Endothelial cell of umbilical vein (primary cell): ENCODE data around the gene NEDD9. TPM values are rescaled to one million over a fixed set of nuclear protein-coding genes. Genes with fewer than 3 reads are reported as not detected.
A peak's percentile ranks its signal among the peaks of the same experiment; 100 is the strongest.

ENCODE experiments used
- BruUV-seq: library from RNA; stranded (reverse); fragments of 400-500 nt; replicated peaks from 2 replicates; lab custom pipeline; 2021; lab: Mats Ljungman, UMichigan
- CTCF ChIA-PET: fragments of 300-600, 350-600 bp; sonication (Branson Sonifier 250); formaldehyde crosslinking; loops from one replicate; lab custom pipeline; 2021; ENCODE audit warnings: antibody characterized with exemption, inconsistent platforms; lab: Charles Lee
- POLR2A ChIA-PET: fragments of 300-600, 350-600 bp; sonication (Branson Sonifier 250); formaldehyde crosslinking; loops from one replicate; lab custom pipeline; 2021; ENCODE audit warnings: antibody characterized with exemption, inconsistent platforms; lab: Charles Lee
- DNase-seq: peaks from one replicate; pipeline ENCODE4 v3.0.0-alpha.2; 2011; ENCODE audit warnings: low read depth, low spot score
- FAIRE-seq: peaks from 2 replicates; lab custom pipeline; 2011; peaks lifted over from hg19 to GRCh38; lab: Jason Lieb, UNC
- H2AFZ ChIP-seq: 2 replicates; pipeline ENCODE4 v1.6.0; 2012; ENCODE audit warnings: low read depth, low read length, control low read depth, inconsistent platforms
- H3K27ac ChIP-seq: 2 replicates; pipeline ENCODE4 v1.5.1; 2011; ENCODE audit warnings: low read depth, mild to moderate bottlenecking, control low read depth, low read length, moderate library complexity; ENCODE audit not compliant: insufficient read depth
- H3K27me3 ChIP-seq, 2 experiments: 2 replicates each; pipeline versions ENCODE4 v1.6.0 to v1.6.1; 2011; ENCODE audit warnings: low read length in 2 of 2, mixed read lengths in 1 of 2; ENCODE audit not compliant: control insufficient read depth in 2 of 2, insufficient read depth in 2 of 2
- H3K36me3 ChIP-seq, 2 experiments: 2 replicates in 1 of 2; 3 replicates in 1 of 2; pipeline ENCODE4 v1.5.1; 2011; ENCODE audit warnings: low read length in 2 of 2, mild to moderate bottlenecking in 1 of 2, moderate library complexity in 1 of 2; ENCODE audit not compliant: control insufficient read depth in 2 of 2, insufficient read depth in 2 of 2; ENCODE audit errors: extremely low read depth in 1 of 2
- H3K4me1 ChIP-seq: 3 replicates; pipeline ENCODE4 v1.5.1; 2011; ENCODE audit warnings: mild to moderate bottlenecking, low read length; ENCODE audit not compliant: control insufficient read depth, insufficient read depth; ENCODE audit errors: extremely low read depth
- H3K4me2 ChIP-seq: 2 replicates; pipeline ENCODE4 v1.6.1; 2011; ENCODE audit warnings: low read length, control low read depth, mixed read lengths; ENCODE audit not compliant: insufficient read depth
- H3K4me3 ChIP-seq, 3 experiments: fragments of 200-600 bp in 1 of 3; sonication (generic), shearing (Covaris generic) in 1 of 3; replicated peaks in 1 of 3; 2 replicates each; pipeline ENCODE4 v1.5.1; 2011 to 2016; ENCODE audit warnings: control low read depth in 3 of 3, low read length in 3 of 3, mild to moderate bottlenecking in 2 of 3, inconsistent platforms in 1 of 3, low read depth in 1 of 3, moderate library complexity in 1 of 3; ENCODE audit not compliant: insufficient read depth in 1 of 3
- H3K79me2 ChIP-seq: 2 replicates; pipeline ENCODE4 v1.6.0; 2012; ENCODE audit warnings: low read length, inconsistent platforms; ENCODE audit not compliant: control insufficient read depth, insufficient read depth
- H3K9ac ChIP-seq: replicated peaks from 2 replicates; pipeline ENCODE3; 2011; ENCODE audit warnings: low read length, control low read depth; ENCODE audit not compliant: insufficient read depth; ENCODE audit errors: extremely low read depth
- H3K9me1 ChIP-seq: replicated peaks from 3 replicates; pipeline ENCODE4 v1.6.0; 2011; ENCODE audit warnings: mild to moderate bottlenecking, low read length; ENCODE audit not compliant: control insufficient read depth, insufficient read depth; ENCODE audit errors: extremely low read depth
- H3K9me3 ChIP-seq: replicated peaks from 2 replicates; pipeline ENCODE4 v1.5.1; 2012; ENCODE audit warnings: low read length, inconsistent platforms; ENCODE audit not compliant: control insufficient read depth, insufficient read depth
- H4K20me1 ChIP-seq: replicated peaks from 2 replicates; pipeline ENCODE3; 2011; ENCODE audit warnings: mild to moderate bottlenecking, low read length; ENCODE audit not compliant: control insufficient read depth, insufficient read depth; ENCODE audit errors: extremely low read depth
- CTCF ChIP-seq, 2 donors: IDR thresholded peaks; 1 replicate in 1 of 2; 2 replicates in 1 of 2; pipeline ENCODE4 v1.5.1; 2011; ENCODE audit warnings: low read length in 2 of 2, mild to moderate bottlenecking in 2 of 2, moderate library complexity in 2 of 2, control low read depth in 1 of 2, inconsistent platforms in 1 of 2, low read depth in 1 of 2; ENCODE audit not compliant: insufficient read depth in 1 of 2; ENCODE audit errors: extremely low read depth in 1 of 2
- EZH2 ChIP-seq: IDR thresholded peaks from 2 replicates; pipeline ENCODE4 v1.6.1; 2012; ENCODE audit warnings: borderline replicate concordance, low read depth, mild to moderate bottlenecking, moderate library complexity, low read length, inconsistent platforms; ENCODE audit not compliant: severe bottlenecking
- FOS ChIP-seq: IDR thresholded peaks from 2 replicates; pipeline ENCODE4 v1.6.1; 2011; ENCODE audit warnings: mild to moderate bottlenecking, low read length, moderate library complexity, borderline replicate concordance; ENCODE audit not compliant: insufficient read depth
- GATA2 ChIP-seq: IDR thresholded peaks from 2 replicates; pipeline ENCODE4 v1.7.0; 2011; ENCODE audit warnings: low read depth, mild to moderate bottlenecking, moderate library complexity, mixed read lengths, low read length; ENCODE audit not compliant: insufficient read length, insufficient read depth
- JUN ChIP-seq: IDR thresholded peaks from 2 replicates; pipeline ENCODE4 v1.6.1; 2011; ENCODE audit warnings: borderline replicate concordance, low read depth; ENCODE audit not compliant: insufficient read length, insufficient read depth
- MAX ChIP-seq: IDR thresholded peaks from 2 replicates; pipeline ENCODE4 v1.6.1; 2011; ENCODE audit not compliant: insufficient read depth, insufficient read length
- MYC ChIP-seq: IDR thresholded peaks from one replicate; pipeline ENCODE4 v1.6.1; 2011; ENCODE audit warnings: mild to moderate bottlenecking, low read depth, low read length
- POLR2A ChIP-seq: IDR thresholded peaks from 2 replicates; pipeline ENCODE4 v1.6.1; 2012; ENCODE audit warnings: low read depth, mild to moderate bottlenecking, control low read depth, low read length
- POLR2AphosphoS5 ChIP-seq: IDR thresholded peaks from 2 replicates; pipeline ENCODE4 v1.6.1; 2012; ENCODE audit warnings: low read depth, mild to moderate bottlenecking, control low read depth, low read length, moderate library complexity; ENCODE audit not compliant: insufficient read depth
- dilution Hi-C: fragments of 300-500 bp; cut with MboI; formaldehyde crosslinking; loops from one replicate; pipeline ENCODE4 v1.15.0; 2019; ENCODE audit warnings: low sequenced_read_pairs; ENCODE audit not compliant: extremely low pct_ligation_motif_present
- intact Hi-C: fragments of 100-400 bp; cut with micrococcal nuclease; formaldehyde crosslinking; loops from one replicate; pipeline ENCODE4 v1.10.0; 2022
- polyA plus RNA-seq, 4 experiments: library from polyadenylated mRNA; depleted of rRNA in 3 of 4; stranded (reverse) in 3 of 4; unstranded in 1 of 4; fragments of >200 nt; gene quantifications; 2 replicates each; pipeline versions ENCODE4 v1.2.1 to v1.2.3, GENCODE V29; 2011 to 2012; ENCODE audit warnings: missing spikeins in 1 of 4
- total RNA-seq: library from RNA; stranded (reverse); gene quantifications from 2 replicates; pipeline ENCODE4 v1.2.3, GENCODE V29; 2021

NEDD9 gene
- total and polyA plus RNA-seq, 2 donors (not counting 3 experiments of a cell fraction or from before 2014, with no cell fraction given), result 55.2 to 61.0 TPM

- no peak for FAIRE-seq
- Histone ChIP-seq H3K79me2 (peaks cover 4% of the 10 kb centered on the region), H3K9me3 (no peaks in the 10 kb centered on the region), H2AFZ (no peak overlapping the region), H3K4me2 (no peak overlapping the region), H3K4me1 (peaks cover 13% of the 10 kb centered on the region), H3K9ac (no peak overlapping the region), H3K4me3 (no peak overlapping the region), H3K36me3 (no peaks in the 10 kb centered on the region), H3K27ac (peak overlapping the region; percentile 5), H3K27me3 (no peaks in the 10 kb centered on the region), H3K9me1 (no peaks in the 10 kb centered on the region), H4K20me1 (no peaks in the 10 kb centered on the region)
- no TSS peak for BruUV-seq
- POLR2A ChIA-PET, result no interaction called here
- CTCF ChIA-PET, result interaction anchor here (2.2 kb wide), 1 partner anchor 260 kb away, joined by 7 read pairs; no protein-coding TSS in a partner anchor
- intact Hi-C loops, result no loop called here
- DNase-seq, result no peak
- TF ChIP-seq GATA2 (no peak), MYC (no peak), FOS (no peak), MAX (no peak), JUN (no peak), POLR2AphosphoS5 (no peak), CTCF (IDR thresholded peaks at IDR 0.05; ENCODE audit: extremely low read depth in 1 of 2, insufficient read depth in 1 of 2, low read depth in 1 of 2, low read length in 2 of 2) (no peak), EZH2 (no peak), POLR2A (no peak)
- dilution Hi-C loops, result no loop called here
These were observed 4.4 kb upstream of the NEDD9 start for GRCh38 chr6:11236915-11237314.
